ENCODE results near the gene PTX4.

DNA sequence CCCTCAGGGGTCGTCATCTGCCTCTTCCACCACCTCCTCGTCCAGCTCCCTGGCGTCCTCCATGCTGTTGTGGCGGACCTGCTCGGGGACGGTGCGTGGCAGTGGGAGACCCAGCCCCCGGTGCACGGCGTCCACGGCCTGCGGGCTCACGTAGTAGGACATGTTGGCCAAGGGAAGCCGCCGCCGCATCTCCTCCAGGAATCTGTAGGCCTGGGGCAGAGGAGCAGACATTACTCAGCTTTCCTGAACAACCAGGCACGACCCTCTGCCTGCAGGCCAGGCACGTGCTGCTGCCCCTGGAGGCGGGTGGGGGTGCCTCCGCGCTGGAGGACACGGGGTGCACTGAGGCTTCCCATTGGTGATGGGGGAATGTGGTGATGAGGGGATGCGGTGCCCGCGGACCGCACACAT, 22.2 kb upstream of the PTX4 start:
- no peak for TF ChIP-seq RAD21 (IDR thresholded peaks at IDR 0.05; ENCODE audit: low read depth)
- no peak for TF ChIP-seq EP300 (IDR thresholded peaks at IDR 0.05; ENCODE audit: borderline replicate concordance)
- TF ChIP-seq CEBPB (IDR thresholded peaks at IDR 0.05) = no peak
- TF ChIP-seq NFIC (IDR thresholded peaks at IDR 0.05) = no peak
